GM19035 (cell line): ENCODE results near the gene GTPBP1.

ENCODE experiments used
- ATAC-seq: cut with Tn5 transposase; IDR thresholded peaks from one replicate; pipeline ENCODE4 v1.9.1; 2021; ENCODE audit not compliant: unreplicated experiment

Gene GTPBP1

GRCh38 chr22:38739300-38740055 is 33.7 kb downstream of the GTPBP1 start:
- no peak for ATAC-seq

DNA sequence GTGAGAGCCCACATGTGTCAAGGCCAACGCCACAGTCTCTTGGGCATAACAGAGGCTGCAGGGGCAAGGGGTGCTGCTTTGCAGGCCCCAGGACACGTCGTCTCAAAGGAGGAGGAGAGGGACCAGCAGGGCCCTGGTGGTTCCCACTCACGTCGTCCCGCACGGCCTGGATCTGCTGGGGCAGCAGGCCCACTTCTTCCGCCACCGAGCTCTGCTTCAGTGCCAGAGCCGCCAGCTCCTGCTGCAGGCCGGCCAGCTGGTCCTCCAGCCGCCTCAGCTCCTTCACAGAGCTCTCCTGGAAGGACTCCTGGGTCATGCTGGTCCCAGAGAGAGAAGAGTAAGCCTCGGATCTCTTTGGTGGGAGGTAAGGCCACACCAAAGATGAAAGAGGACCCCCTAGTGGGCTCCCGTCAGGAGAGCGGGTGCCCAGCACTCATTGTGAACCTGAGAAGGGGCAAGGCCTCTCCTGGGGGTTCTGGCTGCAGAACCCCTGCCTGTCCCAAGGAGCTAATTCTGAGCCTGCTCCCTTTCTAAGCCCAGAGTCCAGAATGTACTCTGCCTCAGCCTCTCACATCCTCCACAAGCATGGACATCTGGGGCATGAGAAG is 34.5 kb downstream of the GTPBP1 start:
- ATAC-seq = no peak

DNA sequence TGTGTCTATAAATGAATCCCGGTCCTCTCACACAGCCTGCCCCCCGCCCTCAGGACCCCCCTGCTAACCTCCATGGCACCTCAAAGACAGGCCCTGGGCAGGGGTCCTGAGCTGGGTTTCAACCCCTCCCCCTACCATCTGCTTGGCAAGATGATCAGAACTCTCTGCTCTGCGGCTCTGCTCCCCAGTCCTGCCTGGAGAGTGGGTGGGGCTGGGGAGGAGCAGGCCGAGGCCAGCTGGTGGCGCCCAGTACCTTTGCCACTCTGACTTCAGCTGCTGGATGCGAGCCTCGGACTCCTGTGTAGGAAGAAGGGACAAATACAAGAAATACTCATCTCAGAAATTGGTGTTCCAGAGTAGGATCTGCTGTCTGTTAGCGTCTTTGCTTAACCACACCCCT is 35.0 kb downstream of the GTPBP1 start:
- no peak for ATAC-seq

DNA sequence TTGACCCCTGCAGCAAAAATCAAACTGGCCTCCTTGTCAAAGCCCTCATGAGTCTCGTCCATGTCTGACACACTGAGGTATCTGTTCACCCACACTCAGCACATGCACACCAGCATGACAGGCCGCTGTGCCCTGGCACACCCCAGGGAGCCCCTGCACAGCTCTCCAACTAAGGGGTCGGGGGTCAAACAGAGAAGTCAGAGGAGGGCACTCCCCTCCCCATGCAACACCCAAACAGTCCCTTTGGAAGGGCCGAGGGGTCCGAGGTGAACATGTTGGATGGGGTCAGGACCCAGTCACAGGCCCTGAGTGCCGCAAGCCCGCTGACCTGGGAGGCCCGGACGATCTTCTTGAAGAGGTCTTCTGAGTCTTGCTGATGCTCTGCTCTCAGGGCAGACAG is 35.4 kb downstream of the GTPBP1 start:
- ATAC-seq = no peak

DNA sequence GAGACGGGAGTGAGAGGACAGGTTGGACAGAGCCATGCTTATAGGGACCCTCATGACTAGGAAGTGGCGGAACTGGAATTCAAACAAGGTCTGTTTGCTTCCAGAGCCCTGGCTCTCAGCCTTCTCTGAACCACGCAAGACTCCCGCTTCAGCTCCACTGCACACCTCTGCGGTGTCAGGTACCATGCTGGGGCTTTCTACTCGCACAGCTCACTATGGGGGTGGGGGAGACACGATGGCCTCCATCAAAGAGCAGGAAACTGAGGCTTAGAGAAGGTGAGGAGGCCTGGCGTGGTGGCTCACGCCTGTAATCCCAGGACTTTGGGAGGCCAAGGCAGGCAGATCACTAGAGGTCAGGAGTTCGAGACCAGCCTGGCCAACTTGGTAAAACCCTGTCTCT is 35.8 kb downstream of the GTPBP1 start:
- no peak for ATAC-seq

DNA sequence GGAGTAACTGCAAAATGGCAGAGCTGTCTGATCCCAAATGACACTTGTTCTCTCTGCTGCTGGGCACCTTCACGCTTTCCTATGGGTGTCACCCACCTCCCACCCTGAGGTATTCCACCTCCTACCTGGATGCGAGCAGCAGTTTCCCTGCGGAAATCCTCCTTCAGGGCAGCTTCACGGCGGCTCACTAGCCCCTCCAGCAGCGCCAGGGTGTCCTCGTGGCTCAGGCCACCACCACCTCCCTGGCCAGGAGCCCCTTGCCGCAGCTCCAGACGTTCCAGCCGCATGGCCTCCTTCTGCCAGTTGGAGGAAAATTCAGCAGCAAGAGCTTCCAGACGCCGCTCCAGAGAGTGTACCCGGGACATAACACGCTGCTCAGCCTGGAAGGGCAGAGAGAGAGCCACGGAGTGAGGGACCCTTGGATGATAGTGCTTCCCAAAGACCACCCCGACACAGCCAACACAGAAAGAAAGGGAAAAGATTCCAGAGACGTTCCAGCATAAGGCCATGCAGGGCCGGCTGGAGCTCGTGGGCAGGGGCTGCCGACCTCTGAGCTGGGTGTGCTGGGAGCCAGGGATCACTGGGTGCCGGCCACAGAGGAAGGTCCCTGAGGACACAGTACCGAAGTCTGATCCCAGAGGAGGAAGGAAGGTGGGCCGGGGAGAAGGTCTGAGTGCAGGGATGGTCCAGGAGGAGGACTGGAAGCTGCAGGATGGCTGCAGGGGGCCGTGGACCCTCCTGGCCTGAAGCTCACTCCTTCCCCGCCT is 36.6 kb downstream of the GTPBP1 start:
- ATAC-seq = no peak

DNA sequence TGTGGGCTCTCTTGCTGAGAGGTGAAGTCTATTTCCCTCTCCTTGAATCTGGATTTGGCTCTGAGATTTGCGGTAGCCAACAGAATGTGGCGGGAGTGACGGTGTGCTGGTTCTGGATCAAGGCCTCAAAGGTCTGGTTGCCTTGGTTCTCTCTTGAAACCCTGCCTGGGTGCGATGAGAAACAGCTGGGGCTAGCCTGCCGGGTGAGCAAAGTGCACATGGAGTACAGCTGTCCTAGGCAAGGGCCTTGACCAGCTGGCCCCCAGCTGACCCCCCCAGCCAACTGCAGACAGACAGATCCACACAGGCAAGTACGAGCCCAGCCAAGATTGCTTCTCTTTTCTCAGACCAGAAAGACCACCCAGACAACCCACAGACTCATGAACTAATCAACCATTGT is 39.2 kb downstream of the GTPBP1 start:
- ATAC-seq = no peak

DNA sequence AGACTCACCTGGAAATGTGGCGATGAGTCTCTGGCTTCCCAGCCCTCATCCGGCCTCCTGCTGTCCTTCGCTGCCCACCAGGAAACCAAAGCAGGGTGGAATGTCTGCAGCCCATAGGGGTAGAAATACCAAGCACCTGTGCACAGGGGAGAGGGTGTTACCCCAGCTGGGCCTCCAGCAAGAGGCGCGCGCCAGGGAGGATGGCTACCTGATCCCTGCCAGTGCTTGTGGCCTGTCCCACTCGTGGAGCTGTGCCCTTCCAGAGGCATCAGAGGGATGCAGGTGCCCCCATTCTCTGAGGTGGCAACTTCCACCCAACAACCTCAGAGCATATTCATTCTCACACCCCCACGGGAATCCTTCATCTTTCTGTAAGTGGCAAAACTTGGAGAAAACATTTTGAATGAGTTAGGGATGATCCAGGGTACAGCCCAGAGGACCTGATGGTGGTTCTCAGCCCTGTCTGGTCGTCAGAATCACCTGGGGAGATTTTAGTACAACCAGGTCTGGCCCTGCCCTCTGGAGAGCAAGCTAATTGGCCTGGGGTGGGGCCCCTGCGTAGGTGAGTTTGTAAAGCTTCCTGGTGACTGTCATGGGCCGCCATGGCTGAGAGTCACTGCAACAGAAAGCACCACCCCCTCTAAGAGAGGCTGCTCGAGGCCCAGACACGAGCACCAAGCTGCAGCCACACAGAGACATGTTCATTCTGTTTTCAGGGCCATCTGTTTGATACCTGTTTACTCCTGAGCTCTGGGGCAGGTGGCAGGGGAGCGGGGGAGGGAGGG is 40.1 kb downstream of the GTPBP1 start:
- ATAC-seq = no peak

DNA sequence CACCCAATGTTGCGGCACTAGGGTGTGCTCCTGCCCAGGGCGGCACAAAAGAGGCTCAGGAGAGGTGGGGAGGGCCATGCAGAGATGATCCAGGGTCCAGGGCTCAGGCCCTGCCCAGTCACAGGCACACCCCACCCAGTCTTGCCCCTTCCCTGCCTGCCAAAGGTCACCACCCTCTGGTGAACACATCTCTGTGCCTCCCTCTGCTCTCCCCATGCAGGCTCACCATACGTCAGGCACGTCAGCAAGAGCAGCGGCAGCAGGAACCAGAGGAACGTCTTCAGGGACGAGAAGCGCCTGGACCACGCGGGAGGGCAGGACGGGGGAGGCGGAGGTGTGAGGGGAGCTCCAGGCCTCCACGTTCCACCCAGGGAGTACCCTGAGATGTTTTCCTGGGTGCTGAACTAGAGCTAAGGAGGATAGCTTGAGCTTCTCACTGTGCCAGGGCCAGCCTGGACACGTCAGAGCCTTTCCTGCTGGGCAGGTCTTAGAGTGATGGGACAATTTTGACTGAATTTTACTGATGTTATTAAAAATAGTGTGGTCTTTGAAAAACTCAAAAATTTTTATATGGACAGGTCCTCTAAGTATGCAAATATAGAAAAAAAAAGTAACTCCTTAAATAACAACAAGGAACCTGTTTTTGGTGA is 42.9 kb downstream of the GTPBP1 start:
- ATAC-seq = no peak

DNA sequence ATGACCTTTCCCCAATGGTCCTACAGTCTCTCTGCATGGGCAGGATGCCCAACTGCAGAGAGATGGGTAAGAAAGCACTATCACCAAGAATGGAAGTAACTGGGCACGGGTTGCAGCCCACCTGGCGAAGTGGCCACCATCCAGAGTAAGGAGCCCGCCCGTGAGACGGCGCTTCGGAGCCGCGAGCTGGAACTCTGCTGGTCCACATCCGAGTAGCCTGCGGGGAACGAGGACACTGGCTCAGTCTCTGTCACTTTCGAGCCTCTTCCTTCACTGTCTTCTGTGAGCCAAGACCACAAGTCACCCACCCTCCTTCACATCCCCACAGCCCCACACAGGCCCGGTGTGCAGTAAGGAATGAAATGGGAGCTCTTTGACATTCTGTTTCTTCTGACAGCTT is 44.4 kb downstream of the GTPBP1 start:
- no peak for ATAC-seq

- no peak for ATAC-seq
These were observed 44.9 kb downstream of the GTPBP1 start for GRCh38 chr22:38750638-38751037.

DNA sequence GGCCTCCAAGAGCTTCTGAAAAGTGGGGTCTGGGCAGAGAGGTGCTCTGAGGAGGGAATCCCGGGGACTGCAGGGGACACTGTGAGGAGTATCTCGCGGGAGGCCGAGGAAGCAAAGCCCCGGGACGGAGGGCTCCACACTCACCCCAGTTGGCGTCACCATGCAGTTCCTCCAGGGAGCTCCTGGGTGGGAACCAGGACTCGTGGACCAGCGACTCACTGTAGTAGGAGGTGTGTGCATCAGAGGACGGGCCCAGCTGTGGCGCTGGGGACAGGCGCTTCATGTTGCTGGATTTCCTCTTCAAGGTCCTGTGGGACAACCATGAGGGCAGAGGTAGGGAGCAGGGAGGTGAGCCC is 45.3 kb downstream of the GTPBP1 start:
- no peak for ATAC-seq

- ATAC-seq = peak; percentile 42
These were observed 45.9 kb downstream of the GTPBP1 start for GRCh38 chr22:38751422-38752346.

DNA sequence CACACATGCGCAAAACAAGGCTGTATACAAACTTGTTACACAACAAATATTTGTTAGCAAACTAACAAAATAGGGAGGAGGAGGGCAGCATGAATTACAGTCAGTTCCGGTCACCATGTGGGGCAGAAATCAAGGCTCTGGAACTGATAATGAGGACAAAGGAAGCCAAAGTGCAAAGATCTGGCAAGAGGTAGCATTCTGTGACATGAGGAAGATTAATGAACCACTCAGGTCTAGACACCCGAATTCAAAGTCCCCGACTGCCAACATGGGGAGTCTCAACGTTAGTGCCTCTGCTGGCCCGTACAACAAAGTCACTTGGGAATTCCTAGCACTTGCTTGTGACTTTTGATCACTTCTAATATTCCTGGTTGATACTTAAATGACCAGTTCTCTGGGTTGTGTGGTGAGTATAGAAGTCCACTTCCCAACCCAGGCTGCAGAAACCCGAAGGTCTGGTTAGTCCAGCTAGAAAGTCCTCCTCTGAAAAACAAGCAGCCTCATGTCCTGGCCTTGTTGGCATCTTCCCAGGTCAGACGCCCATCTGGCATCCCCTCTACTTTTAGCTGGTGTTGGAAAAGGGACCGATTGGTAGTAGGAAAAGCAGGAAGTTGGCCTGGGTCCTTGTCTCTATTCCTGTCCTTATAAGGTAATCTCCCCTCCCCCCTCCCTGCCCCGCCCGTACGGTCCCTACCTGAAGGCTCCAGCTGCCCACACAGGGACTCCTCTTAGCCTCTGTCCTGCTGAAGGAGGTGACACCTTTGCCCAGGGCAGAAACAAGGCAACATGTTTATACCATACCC is 48.4 kb downstream of the GTPBP1 start:
- ATAC-seq = no peak

GRCh38 chr22:38754751-38755154 is 49.0 kb downstream of the GTPBP1 start:
- ATAC-seq = no peak

- ATAC-seq = peak; percentile 35
These were observed 49.6 kb downstream of the GTPBP1 start for GRCh38 chr22:38755155-38755910.

- ATAC-seq = peak; percentile 68
These were observed 50.3 kb downstream of the GTPBP1 start, which contains the start of gene SUN2 for GRCh38 chr22:38755911-38756532. Gene SUN2 (minus strand): TSS chr22:38755998. CDS start chr22:38752628, 3,370 bp downstream.
